Fibroblast of the aortic adventitia (primary cell): ENCODE results near the gene UCP3. TPM values are rescaled to one million over a fixed set of nuclear protein-coding genes. Genes with fewer than 3 reads are reported as not detected.
A peak's percentile ranks its signal among the peaks of the same experiment; 100 is the strongest.

Experiments
- DNase-seq: peaks from one replicate; pipeline ENCODE4 v3.0.0-alpha.2; 2010; ENCODE audit warnings: low read depth
- H3K4me3 ChIP-seq: 2 replicates; pipeline ENCODE4 v1.5.1; 2011; ENCODE audit warnings: low read depth, mild to moderate bottlenecking, control low read depth, low read length, moderate library complexity
- CTCF ChIP-seq: IDR thresholded peaks from 2 replicates; pipeline ENCODE4 v1.5.1; 2011; ENCODE audit warnings: mild to moderate bottlenecking, low read length, control low read depth, inconsistent platforms; ENCODE audit not compliant: insufficient read depth
- total RNA-seq: library from RNA; depleted of rRNA; stranded (reverse); fragments of >200 nt; gene quantifications from 2 replicates; pipeline ENCODE4 v1.2.3, GENCODE V29; 2012; ENCODE audit warnings: low replicate concordance

Gene UCP3
- total RNA-seq, 1 donor: 0.54 TPM

DNA sequence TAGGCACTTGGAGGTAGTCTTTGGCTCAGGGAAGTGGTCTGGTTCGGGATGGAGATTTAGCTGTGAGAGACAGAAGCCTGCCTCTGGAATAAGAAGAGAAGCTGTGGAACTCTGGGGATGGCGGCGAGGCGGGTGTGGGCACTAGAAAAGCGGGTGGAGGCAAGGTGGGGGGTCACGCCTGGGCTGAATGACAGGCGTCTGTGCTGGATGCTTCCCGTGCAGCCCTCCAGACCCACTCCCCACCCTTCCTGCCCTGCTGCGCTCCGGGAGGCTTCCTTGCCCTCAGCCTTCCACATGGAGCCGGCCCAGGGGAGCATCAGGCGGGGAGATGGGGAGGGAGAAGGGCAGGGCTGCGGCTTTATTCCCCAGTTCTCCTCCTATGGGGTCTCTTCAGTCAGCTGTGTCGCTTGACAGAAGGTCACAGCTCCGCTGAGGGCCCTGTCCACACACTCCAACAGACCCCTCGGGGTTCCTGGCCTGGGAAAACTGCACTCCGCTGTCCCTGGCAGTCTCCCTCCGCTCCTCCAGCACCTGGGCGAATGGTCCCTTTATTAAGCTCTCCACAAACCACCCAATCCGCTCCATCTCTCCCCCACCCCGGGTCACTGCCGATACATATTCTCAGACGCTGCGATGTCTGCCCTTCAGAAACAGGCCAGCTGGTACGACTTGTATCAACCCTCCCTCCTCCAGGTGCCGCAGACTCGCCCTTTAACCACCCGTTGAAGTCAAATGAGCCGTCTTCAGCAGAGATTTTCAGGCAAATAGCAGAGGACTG is 51.8 kb downstream of the UCP3 start:
- no peak for TF ChIP-seq CTCF
- no peak overlapping the region for H3K4me3 ChIP-seq
- DNase-seq: no peak

DNA sequence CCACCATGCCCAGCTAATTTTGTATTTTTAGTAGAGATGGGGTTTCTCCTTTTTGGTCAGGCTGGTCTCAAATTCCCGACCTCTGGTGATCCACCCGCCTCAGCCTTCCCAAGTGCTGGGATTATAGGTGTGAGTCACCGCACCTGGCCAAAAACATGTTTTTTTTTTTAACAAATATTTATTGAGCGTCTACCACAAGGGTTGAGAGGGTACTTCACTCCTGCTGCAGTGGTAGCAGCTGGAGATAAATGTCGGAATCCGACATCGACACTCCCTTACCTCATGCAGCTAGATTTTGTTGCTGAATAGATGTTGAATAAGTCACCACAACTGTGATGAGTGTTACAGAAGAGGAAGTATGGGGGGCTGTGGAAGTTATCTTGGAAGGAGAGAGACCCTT is 57.1 kb downstream of the UCP3 start:
- H3K4me3 ChIP-seq: no peak overlapping the region
- DNase-seq: no peak
- no peak for TF ChIP-seq CTCF

DNA sequence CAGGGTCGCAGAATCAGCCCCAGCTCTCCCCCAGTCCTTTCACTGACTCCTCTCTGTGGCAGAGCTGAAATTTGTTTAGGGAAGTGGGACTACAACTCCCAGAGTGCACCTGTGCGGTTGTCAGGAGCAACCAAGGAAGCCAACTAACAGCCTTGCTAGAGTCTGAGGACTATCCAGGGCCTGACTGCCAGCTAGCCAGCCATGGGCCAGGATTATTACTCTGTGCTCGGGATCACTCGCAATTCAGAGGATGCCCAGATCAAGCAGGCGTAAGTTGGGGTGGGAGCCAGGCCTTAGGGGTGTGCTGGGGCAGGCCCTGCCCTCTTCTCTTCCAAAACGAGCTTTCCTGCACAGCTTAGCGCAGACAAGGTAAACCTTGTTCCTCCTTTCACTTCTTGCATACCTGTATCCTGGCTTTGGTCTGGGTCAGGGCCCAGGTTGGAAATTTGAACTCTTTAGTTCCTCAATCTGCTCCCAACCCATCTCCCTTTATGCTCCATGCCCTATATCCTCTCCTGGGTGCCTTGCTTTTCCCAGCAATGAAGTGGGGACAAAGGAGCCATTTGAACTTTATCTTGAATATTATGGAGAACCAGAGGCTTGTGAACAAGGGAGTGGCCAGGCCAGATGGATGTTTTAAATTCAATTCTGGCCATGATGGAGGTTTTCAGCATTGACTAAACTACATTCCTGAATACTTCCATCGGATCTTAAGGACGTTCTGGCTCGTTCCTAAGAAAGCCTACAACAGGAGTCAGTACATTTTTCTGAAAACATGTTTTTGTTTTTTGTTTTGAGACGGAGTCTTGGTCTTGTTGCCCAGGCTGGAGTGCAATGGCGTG is 57.8 kb downstream of the UCP3 start, which contains the start of gene DNAJB13:
Gene DNAJB13, plus strand, starts transcription at position 158 of the 842 bp plus-strand sequence. Its CDS starts 44 bp downstream, at position 202.
- DNase-seq: peak; percentile 40
- no peak for TF ChIP-seq CTCF
- H3K4me3 ChIP-seq: no peak within 1 kb of the TSS

Other genes starting within 250 kb of the UCP3 start
- 68.4 and 158 TPM in 2 replicates for gene RAB6A, start 248.0 kb downstream of the UCP3 start, total RNA-seq
- 39.7 and 45.6 TPM in 2 replicates for gene MRPL48, start 221.2 kb downstream of the UCP3 start, total RNA-seq
- gene COA4, start 132.2 kb downstream of the UCP3 start, total RNA-seq: 54.2 and 70.8 TPM in 2 replicates
- gene PAAF1, start 132.1 kb downstream of the UCP3 start, total RNA-seq: 9.2 and 11.1 TPM in 2 replicates
- not detected in 2 replicates for gene DNAJB13, start 58.1 kb downstream of the UCP3 start, total RNA-seq
- gene UCP2, start 26.2 kb downstream of the UCP3 start, total RNA-seq: 1.5 TPM in 1 of 2 replicates, not detected in the other
- gene C2CD3, start 161.9 kb upstream of the UCP3 start, total RNA-seq: 8.2 and 21.7 TPM in 2 replicates
- gene PPME1, start 162.2 kb upstream of the UCP3 start, total RNA-seq: 20.8 and 22.4 TPM in 2 replicates